ENCODE measurements around the gene TNKS1BP1. TPM values are rescaled to one million over a fixed set of nuclear protein-coding genes. Genes with fewer than 3 reads are reported as not detected.
A peak's percentile ranks its signal among the peaks of the same experiment; 100 is the strongest.

Gene TNKS1BP1
- polyA plus RNA-seq, 1 of the 3 experiments (the other 2 are of a cell fraction) = 43.3 TPM

- 24% methylated on average over 1 of the region's 1 CpG for WGBS (ENCODE audit: low lambda C conversion rate)
- no peak for DNase-seq
- TF ChIP-seq FOSL2 (IDR thresholded peaks at IDR 0.05; ENCODE audit: borderline replicate concordance, low read depth) (no peak), RAD21 (IDR thresholded peaks at IDR 0.05; ENCODE audit: low read length) (no peak), NFIC (IDR thresholded peaks at IDR 0.05; ENCODE audit: borderline replicate concordance) (no peak), REST (IDR thresholded peaks at IDR 0.05; ENCODE audit: low read depth, low read length) (no peak), EZH2phosphoT487 (IDR thresholded peaks at IDR 0.05; ENCODE audit: borderline replicate concordance, low read depth) (no peak), RXRA (IDR thresholded peaks at IDR 0.05; ENCODE audit: borderline replicate concordance, low read depth) (no peak), SIN3A (IDR thresholded peaks at IDR 0.05; ENCODE audit: borderline replicate concordance, low read depth, low read length) (no peak), TAF1 (IDR thresholded peaks at IDR 0.05; ENCODE audit: borderline replicate concordance, low read depth, low read length) (no peak), TEAD4 (IDR thresholded peaks at IDR 0.05; ENCODE audit: borderline replicate concordance, insufficient read depth) (no peak), USF2 (IDR thresholded peaks at IDR 0.05; ENCODE audit: borderline replicate concordance, low read depth, low read length) (no peak)
- TF ChIP-seq, protein P1, sequence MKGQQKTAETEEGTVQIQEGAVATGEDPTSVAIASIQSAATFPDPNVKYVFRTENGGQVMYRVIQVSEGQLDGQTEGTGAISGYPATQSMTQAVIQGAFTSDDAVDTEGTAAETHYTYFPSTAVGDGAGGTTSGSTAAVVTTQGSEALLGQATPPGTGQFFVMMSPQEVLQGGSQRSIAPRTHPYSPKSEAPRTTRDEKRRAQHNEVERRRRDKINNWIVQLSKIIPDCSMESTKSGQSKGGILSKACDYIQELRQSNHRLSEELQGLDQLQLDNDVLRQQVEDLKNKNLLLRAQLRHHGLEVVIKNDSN (IDR thresholded peaks at IDR 0.05; ENCODE audit: borderline replicate concordance, low read depth) = no peak
- TF ChIP-seq, protein P2, sequence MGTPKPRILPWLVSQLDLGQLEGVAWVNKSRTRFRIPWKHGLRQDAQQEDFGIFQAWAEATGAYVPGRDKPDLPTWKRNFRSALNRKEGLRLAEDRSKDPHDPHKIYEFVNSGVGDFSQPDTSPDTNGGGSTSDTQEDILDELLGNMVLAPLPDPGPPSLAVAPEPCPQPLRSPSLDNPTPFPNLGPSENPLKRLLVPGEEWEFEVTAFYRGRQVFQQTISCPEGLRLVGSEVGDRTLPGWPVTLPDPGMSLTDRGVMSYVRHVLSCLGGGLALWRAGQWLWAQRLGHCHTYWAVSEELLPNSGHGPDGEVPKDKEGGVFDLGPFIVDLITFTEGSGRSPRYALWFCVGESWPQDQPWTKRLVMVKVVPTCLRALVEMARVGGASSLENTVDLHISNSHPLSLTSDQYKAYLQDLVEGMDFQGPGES (IDR thresholded peaks at IDR 0.05; ENCODE audit: low read depth, low read length) = no peak
- TF ChIP-seq, protein P3, sequence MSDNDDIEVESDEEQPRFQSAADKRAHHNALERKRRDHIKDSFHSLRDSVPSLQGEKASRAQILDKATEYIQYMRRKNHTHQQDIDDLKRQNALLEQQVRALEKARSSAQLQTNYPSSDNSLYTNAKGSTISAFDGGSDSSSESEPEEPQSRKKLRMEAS (IDR thresholded peaks at IDR 0.05; ENCODE audit: low read depth) = no peak
- ChIA-PET CTCF (interaction anchor here (0.9 to 1.2 kb wide), 3 partner anchors 20 to 451 kb away, joined by 3 to 11 read pairs (median 3); no protein-coding TSS in a partner anchor), POLR2A (no interaction called here)
- no peaks in the 10 kb centered on the region for H3K36me3 ChIP-seq (replicated peaks in 1 of 2; ENCODE audit: control insufficient read depth in 1 of 2, insufficient read depth in 2 of 2, low read length in 1 of 2)
- peaks cover 5 to 6% of the 10 kb centered on the region in 2 experiments; a peak in 1 of 4 replicates for H3K4me1 ChIP-seq (ENCODE audit: control insufficient read depth in 1 of 2, insufficient read depth in 2 of 2, low read depth in 1 of 2, low read length in 1 of 2)
- H2AFZ ChIP-seq (ENCODE audit: low read depth) = 0 out of 2 replicates have a peak overlapping the region, but pooled peaks have one; percentile 0
- H3K79me2 ChIP-seq (ENCODE audit: insufficient read depth) = no peaks in the 10 kb centered on the region
- no peaks in the 10 kb centered on the region for H3K9me2 ChIP-seq
- H3K27ac ChIP-seq (ENCODE audit: low read depth in 2 of 2, low read length in 1 of 2) = no peak overlapping the region
- H3K9ac ChIP-seq = no peak overlapping the region
- no peaks in the 10 kb centered on the region for H4K20me1 ChIP-seq (ENCODE audit: insufficient read depth)
- H3K4me2 ChIP-seq = no peak overlapping the region
- H3K4me3 ChIP-seq (ENCODE audit: low read depth in 2 of 2, low read length in 1 of 2) = no peak overlapping the region
- H3K9me3 ChIP-seq = no peaks in the 10 kb centered on the region
- H3K27me3 ChIP-seq (ENCODE audit: insufficient read depth) = no peaks in the 10 kb centered on the region
- no peaks in the 10 kb centered on the region for H3F3A ChIP-seq (replicated peaks; ENCODE audit: insufficient read depth)
Observed at GRCh38 chr11:57274904-57275498, 49.8 kb downstream of the TNKS1BP1 start.
